MCF 10A (cell line): Measurements from ENCODE around the gene DRAM2. TPM values are rescaled to one million over a fixed set of nuclear protein-coding genes. Genes with fewer than 3 reads are reported as not detected.
"Not testable (repeated sequence)": the region's sequence is repeated elsewhere in the genome, so short reads cannot be mapped to it uniquely, and the experiment has no call there.

Source experiments
- BruUV-seq: library from RNA; stranded (reverse); fragments of 400-500 nt; replicated peaks from 2 replicates; lab custom pipeline; 2021; lab: Mats Ljungman, UMichigan
- CTCF ChIA-PET: fragments of 300-600 bp; sonication (Branson Sonifier 250); formaldehyde crosslinking; extraction: SDS; loops from one replicate; lab custom pipeline; 2021; ENCODE audit warnings: antibody characterized with exemption, inconsistent platforms; lab: Yijun Ruan, JAX
- POLR2A ChIA-PET: fragments of 300-600, 350-650 bp; sonication (Branson Sonifier 250); formaldehyde crosslinking; extraction: SDS; loops from one replicate; lab custom pipeline; 2020; ENCODE audit warnings: antibody characterized with exemption, inconsistent platforms; lab: Yijun Ruan, JAX
- DNase-seq: peaks from one replicate; pipeline ENCODE4 v3.0.0-alpha.2; 2018; ENCODE audit not compliant: unreplicated experiment
- H3K27ac Mint-ChIP-seq: one replicate; pipeline ENCODE4 v1.8.0; 2022; ENCODE audit warnings: mild to moderate bottlenecking, low read depth, mixed read lengths; ENCODE audit not compliant: unreplicated experiment
- H3K27me3 Mint-ChIP-seq: one replicate; pipeline ENCODE4 v1.8.0; 2022; ENCODE audit warnings: mixed read lengths; ENCODE audit not compliant: insufficient read depth, unreplicated experiment
- H3K36me3 Mint-ChIP-seq: one replicate; pipeline ENCODE4 v1.8.0; 2022; ENCODE audit warnings: mild to moderate bottlenecking, moderate library complexity, mixed read lengths; ENCODE audit not compliant: insufficient read depth, unreplicated experiment
- H3K4me1 Mint-ChIP-seq: one replicate; pipeline ENCODE4 v1.8.0; 2022; ENCODE audit warnings: mixed read lengths; ENCODE audit not compliant: insufficient read depth, unreplicated experiment
- H3K4me3 Mint-ChIP-seq: one replicate; pipeline ENCODE4 v1.8.0; 2022; ENCODE audit warnings: mild to moderate bottlenecking, moderate library complexity, mixed read lengths; ENCODE audit not compliant: unreplicated experiment
- H3K9me3 Mint-ChIP-seq: one replicate; pipeline ENCODE4 v1.8.0; 2022; ENCODE audit warnings: mixed read lengths; ENCODE audit not compliant: unreplicated experiment
- CTCF ChIP-seq: fragments of 200-600 bp; IDR thresholded peaks from one replicate; pipeline ENCODE4 v1.8.0; 2022; ENCODE audit warnings: antibody characterized with exemption, mild to moderate bottlenecking; ENCODE audit not compliant: unreplicated experiment
- intact Hi-C: fragments of 100-400 bp; cut with micrococcal nuclease; formaldehyde crosslinking; loops from 2 replicates; pipeline ENCODE4 v1.14.1; 2022
- total RNA-seq: library from RNA; stranded (reverse); gene quantifications from 2 replicates; pipeline ENCODE4 v1.2.3, GENCODE V29; 2022

DRAM2 gene
- total RNA-seq, 1 experiment from 2014 or later = 32.1 TPM

GRCh38 chr1:111097356-111098099 lies 42.4 kb downstream of the DRAM2 start:
- H3K9me3 Mint-ChIP-seq = peaks cover 29% of the 10 kb centered on the region
- no TSS peak for BruUV-seq

GRCh38 chr1:111095421-111095820 lies 44.5 kb downstream of the DRAM2 start:
- H3K27me3 Mint-ChIP-seq, intact Hi-C loops, POLR2A ChIA-PET, H3K4me1 Mint-ChIP-seq, H3K36me3 Mint-ChIP-seq, H3K27ac Mint-ChIP-seq, DNase-seq, CTCF ChIA-PET, BruUV-seq, H3K4me3 Mint-ChIP-seq: not testable (repeated sequence)
- H3K9me3 Mint-ChIP-seq = peaks cover 28% of the 10 kb centered on the region

More at GRCh38 chr1:111097356-111098099, 42.4 kb downstream of the DRAM2 start:
- intact Hi-C loops = no loop called here
- H3K27me3 Mint-ChIP-seq = no peaks in the 10 kb centered on the region
- H3K27ac Mint-ChIP-seq = no peak overlapping the region
- ChIA-PET CTCF (interaction anchor here (0.6 kb wide), 1 partner anchor 37 kb away, joined by 3 read pairs; no protein-coding TSS in a partner anchor), POLR2A (interaction anchor here (1.0 kb wide), 1 partner anchor 73 kb away, joined by 4 read pairs; no protein-coding TSS in a partner anchor)
- DNase-seq = no peak
- TF ChIP-seq CTCF = no peak
- H3K4me3 Mint-ChIP-seq = no peak overlapping the region
- no peaks in the 10 kb centered on the region for H3K36me3 Mint-ChIP-seq
- peaks cover 7% of the 10 kb centered on the region for H3K4me1 Mint-ChIP-seq

- Mint-ChIP-seq H3K36me3 (no peaks in the 10 kb centered on the region), H3K4me1 (peaks cover 3% of the 10 kb centered on the region), H3K9me3 (peaks cover 10% of the 10 kb centered on the region), H3K27me3 (no peaks in the 10 kb centered on the region), H3K27ac (no peak overlapping the region), H3K4me3 (no peak overlapping the region)
- DNase-seq = no peak
- CTCF ChIA-PET = interaction anchor here (0.6 kb wide), 1 partner anchor 415 kb away, joined by 3 read pairs; no protein-coding TSS in a partner anchor
- no TSS peak for BruUV-seq
- intact Hi-C loops = no loop called here
- no peak for TF ChIP-seq CTCF
- POLR2A ChIA-PET = interaction anchor here (1.5 kb wide), 1 partner anchor 11 kb away, joined by 3 read pairs; no protein-coding TSS in a partner anchor
Observed at GRCh38 chr1:111089638-111090037, 50.3 kb downstream of the DRAM2 start.

GRCh38 chr1:111085676-111086075 lies 54.2 kb downstream of the DRAM2 start:
- Mint-ChIP-seq H3K27ac (peak overlapping the region; percentile 96), H3K27me3 (no peaks in the 10 kb centered on the region), H3K4me1 (peaks cover 34% of the 10 kb centered on the region), H3K9me3 (peaks cover 13% of the 10 kb centered on the region), H3K36me3 (no peaks in the 10 kb centered on the region), H3K4me3 (no peak overlapping the region)
- BruUV-seq = no TSS peak
- no peak for TF ChIP-seq CTCF
- ChIA-PET CTCF (no interaction called here), POLR2A (interaction anchor here (1.1 kb wide), 1 partner anchor 54 kb away, joined by 4 read pairs; no protein-coding TSS in a partner anchor)
- DNase-seq = no peak
- intact Hi-C loops = no loop called here
